Colon (tissue), 2 donors: Measurements from ENCODE around the gene TPCN2.
"Not testable (repeated sequence)": the region's sequence is repeated elsewhere in the genome, so short reads cannot be mapped to it uniquely, and the experiment has no call there.

Experiments used
- FAIRE-seq: peaks from 2 replicates; lab custom pipeline; 2012; peaks lifted over from hg19 to GRCh38; lab: Jason Lieb, UNC
- donor health status: control.
- donor health status: control.

TPCN2 gene

DNA sequence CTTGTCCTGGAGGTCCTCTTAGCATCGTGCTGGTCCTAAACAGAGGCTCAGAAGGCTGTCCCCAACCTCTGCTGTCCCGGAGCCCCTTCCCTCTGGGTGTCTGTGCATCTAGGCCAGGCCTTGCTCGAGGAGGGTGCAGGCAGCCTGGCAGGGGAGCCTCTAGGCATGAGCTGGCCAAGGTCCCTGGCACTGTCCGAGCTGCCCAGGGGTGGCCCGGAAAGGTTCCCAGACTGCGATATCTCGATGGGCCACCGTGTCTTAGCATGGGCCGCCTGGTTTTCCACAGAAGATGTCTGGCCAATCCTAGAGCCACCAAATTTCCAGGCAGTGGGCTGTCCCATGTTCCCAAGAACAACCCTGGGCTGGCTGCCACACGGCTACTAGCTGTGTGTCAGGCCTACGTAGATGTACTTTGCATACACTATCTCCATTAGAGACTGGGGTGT, 82.4 kb downstream of the TPCN2 start:
- FAIRE-seq = no peak

- FAIRE-seq = no peak
Measured at GRCh38 chr11:69131644-69132300, 83.0 kb downstream of the TPCN2 start.

DNA sequence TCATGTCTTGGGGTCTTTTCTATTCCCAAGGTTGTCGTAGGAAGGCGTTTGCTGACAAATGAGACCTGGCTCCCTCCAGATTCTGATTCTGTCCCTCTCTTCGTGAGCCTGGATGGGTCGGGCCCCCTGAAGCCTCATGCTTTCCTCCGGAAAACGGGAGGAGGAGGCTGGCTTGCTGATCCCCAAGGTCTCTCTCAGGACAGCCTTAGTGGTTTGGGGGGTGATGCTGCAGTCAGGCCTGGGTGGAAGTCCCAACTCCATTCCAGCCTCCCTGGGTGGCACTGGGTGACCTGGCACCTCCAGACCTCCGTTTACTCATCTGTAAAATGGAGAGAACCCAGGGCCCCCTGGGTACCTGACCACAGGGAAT, 83.6 kb downstream of the TPCN2 start:
- FAIRE-seq = no peak

GRCh38 chr11:69133251-69133650, 84.5 kb downstream of the TPCN2 start:
- FAIRE-seq = no peak

- not testable (repeated sequence) for FAIRE-seq
Measured at GRCh38 chr11:69134182-69134581, 85.5 kb downstream of the TPCN2 start.

- FAIRE-seq = no peak
Measured at GRCh38 chr11:69134957-69135356, 86.2 kb downstream of the TPCN2 start.

DNA sequence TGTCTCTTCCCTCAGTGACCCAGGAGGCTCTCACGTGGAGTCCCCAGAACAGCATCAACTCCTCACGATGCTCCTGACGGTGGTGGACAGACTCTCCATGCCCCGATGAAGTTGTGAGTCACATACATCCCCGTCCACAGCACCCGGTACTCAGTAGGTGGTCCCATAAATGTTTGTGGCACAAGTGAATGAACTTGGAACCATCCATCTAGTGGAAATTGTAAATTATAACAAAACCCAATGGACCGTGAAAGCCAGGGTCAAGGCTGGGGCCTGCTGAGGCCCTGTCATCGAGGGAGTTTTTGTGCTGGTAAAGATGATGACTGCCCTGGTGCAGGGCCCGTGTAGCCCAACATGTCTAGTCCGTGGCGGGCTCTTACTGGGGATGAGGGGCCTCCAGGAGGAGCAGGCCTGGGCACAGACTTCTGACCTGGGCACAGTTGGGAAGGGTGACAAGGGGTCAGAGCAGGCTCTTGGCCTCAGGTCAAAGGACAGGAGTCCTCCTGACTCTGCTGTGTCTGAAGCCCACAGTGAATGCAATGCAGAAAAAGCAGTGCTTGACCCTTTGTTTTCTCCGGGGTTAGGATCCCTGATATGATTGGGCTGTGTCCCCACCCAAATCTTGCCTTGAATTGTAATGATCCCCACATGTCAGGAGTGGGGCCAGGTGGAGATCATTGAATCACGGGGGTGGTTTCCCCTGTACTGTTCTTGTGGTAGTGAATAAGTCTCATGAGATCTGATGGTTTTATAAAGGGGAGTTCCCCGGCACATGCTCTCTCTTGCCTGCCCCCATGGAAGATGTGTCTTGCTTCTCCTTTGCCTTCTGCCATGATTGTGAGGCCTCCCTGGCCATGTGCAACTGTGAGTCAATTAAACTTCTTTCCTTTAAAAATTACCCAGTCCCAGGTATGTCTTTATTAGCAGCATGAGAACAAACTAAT, 87.0 kb downstream of the TPCN2 start:
- FAIRE-seq = no peak

- no peak for FAIRE-seq
Measured at GRCh38 chr11:69136471-69136870, 87.7 kb downstream of the TPCN2 start.

GRCh38 chr11:69137151-69137844, 88.6 kb downstream of the TPCN2 start:
- FAIRE-seq = no peak

DNA sequence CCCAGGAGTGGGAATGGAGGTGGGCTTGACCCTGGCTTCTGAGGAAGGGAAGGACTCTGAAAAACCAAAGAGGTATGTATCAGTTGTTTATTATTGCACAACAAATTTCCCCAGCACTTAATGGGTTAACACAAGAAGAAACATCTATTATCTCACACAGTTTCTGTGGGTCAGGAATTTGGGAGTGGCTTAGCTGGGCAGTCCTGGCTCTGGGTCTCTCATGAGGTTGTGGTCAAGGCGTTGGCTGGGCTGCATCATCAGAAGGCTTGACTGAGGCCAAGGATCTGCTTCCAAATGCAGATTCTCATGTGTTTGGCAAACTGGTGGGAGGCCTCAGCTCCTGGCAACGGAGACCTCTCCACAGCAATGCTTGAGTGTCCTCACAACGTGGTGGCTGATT, 89.5 kb downstream of the TPCN2 start:
- no peak for FAIRE-seq

DNA sequence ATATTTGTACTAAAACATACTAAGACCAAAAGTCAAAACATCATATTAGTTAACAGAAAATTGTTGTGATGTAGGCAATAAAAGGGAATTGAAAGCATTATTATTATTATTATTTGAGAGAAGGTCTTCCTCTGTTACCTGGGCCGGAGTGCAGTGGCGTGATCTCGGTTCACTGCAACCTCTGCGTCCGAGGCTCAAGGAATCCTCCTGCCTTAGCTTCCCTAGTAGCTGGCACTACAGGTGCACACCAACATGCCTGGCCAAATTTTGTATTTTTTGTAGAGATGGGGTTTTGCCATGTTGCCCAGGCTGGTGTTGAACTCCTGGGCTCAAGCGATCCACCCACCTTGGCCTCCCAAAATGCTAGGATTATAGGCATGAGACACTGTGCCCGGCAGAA, 91.4 kb downstream of the TPCN2 start:
- FAIRE-seq = not testable (repeated sequence)

GRCh38 chr11:69140635-69141034, 91.9 kb downstream of the TPCN2 start:
- FAIRE-seq = no peak

- no peak for FAIRE-seq
Measured at GRCh38 chr11:69141742-69142141, 93.0 kb downstream of the TPCN2 start.

DNA sequence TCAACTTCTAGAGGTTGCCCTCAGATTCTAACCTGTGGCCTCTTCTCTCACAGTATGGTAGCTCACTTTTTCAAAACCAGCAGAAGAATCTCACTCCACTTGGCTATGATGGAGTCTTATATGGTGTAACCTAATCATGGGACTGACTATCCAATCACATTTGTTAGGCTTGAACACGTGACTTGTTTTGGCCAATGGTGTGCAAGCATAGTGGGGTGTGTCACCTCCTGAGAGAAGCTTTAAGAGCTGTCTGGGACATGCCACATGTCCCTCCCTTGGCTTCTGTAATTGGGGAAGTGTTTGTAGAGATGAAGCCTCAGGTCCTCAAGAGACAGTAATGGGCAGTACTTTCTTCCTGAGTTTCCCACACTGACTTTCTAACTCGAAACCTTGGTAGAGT, 94.2 kb downstream of the TPCN2 start:
- no peak for FAIRE-seq

DNA sequence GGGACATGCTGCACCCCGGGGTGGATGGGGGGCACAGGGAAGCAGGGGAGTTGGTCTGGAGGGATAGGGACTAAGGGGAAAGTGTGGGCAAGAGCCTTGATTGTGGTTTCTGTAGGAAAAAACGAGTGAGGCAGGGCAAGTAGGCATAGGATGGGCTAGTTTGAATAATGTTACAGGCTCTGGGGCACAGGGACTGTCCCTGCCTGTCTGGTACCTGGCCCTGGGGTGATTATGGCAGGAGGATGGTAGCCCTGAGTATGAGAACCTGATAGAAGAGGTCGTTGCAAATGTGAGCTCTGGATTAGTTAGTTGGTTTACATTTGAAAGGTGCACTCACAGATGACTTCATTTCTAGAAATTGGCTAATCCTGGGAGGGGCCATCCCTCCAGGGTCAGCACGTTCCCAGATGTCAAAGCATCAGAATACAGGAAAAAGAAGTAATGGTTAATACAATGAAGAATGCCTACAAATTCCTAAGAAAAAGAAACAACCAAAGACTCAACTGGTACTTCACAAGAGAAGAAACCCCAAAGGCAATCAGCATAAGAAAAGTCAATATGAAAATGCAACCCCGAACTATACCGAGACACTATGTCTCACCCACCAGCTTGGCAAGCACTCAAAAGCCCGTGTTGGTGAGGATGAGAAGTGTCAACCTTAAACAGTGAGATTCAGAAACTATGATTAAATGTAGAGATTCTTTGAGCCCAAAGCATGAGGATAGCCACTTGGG, 95.8 kb downstream of the TPCN2 start:
- FAIRE-seq = no peak

- no peak for FAIRE-seq
Measured at GRCh38 chr11:69145050-69145380, 96.3 kb downstream of the TPCN2 start.

DNA sequence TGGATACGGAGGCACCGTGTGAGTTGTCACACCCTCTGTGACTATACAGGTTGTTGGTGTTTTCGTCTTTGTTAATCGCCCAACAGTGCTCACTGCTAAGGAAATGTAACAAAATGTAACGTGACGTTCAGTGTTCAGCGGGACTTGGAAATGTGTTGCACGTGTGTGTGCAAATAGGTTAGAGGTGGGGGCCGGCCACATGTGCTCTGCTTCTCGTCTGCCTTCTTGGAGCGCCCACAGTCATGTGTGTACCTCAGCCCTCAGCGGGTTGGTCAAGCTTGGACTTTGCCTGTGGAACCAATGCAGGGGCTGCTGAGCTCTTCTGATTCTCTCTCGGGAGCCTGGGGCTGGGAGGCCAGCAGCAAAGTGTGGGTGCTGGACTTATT, 99.6 kb downstream of the TPCN2 start:
- FAIRE-seq = no peak

GRCh38 chr11:69148806-69149205, 100.1 kb downstream of the TPCN2 start:
- FAIRE-seq = no peak

DNA sequence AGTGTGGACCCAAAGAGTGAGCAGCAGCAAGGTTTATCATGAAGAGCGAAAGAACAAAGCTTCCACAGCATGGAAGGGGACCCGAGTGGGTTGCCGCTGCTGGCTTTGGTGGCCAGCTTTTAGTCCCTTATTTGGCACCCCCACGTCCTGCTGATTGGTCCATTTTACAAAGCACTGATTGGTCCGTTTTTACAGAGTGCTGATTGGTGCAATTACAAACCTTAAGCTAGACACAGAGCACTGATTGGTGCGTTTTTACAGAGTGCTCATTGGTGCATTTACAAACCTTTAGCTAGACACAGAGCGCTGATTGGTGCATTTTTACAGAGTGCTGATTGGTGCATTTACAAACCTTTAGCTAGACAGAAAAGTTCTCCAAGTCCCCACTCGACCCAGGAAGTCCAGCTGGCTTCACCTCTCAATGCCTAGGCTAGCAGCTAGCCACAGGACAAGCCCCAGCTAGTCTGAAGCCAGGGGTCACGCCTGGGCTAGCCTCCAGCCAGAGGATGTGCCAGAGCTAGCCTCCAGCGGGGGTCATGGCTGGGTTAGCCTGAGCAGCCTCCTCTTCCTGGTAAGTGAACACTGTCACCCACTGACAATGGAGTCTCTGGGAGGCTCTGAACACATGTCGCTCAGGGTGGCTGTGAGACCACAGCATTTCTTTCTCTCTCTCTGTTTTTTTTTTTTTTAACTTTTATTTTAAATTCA, 100.8 kb downstream of the TPCN2 start:
- FAIRE-seq = not testable (repeated sequence)

- no peak for FAIRE-seq
Measured at GRCh38 chr11:69150175-69150574, 101.4 kb downstream of the TPCN2 start.

- no peak for FAIRE-seq
Measured at GRCh38 chr11:69151836-69152235, 103.1 kb downstream of the TPCN2 start.
